AML-193 (cell line): ENCODE results near the gene PCNT.
"Not testable (repeated sequence)": the region's sequence is repeated elsewhere in the genome, so short reads cannot be mapped to it uniquely, and the experiment has no call there.

Source experiments
- DNase-seq, 2 experiments: peaks; one replicate each; lab custom pipeline; 2025; lab: John Stamatoyannopoulos, UW

The PCNT gene

DNA sequence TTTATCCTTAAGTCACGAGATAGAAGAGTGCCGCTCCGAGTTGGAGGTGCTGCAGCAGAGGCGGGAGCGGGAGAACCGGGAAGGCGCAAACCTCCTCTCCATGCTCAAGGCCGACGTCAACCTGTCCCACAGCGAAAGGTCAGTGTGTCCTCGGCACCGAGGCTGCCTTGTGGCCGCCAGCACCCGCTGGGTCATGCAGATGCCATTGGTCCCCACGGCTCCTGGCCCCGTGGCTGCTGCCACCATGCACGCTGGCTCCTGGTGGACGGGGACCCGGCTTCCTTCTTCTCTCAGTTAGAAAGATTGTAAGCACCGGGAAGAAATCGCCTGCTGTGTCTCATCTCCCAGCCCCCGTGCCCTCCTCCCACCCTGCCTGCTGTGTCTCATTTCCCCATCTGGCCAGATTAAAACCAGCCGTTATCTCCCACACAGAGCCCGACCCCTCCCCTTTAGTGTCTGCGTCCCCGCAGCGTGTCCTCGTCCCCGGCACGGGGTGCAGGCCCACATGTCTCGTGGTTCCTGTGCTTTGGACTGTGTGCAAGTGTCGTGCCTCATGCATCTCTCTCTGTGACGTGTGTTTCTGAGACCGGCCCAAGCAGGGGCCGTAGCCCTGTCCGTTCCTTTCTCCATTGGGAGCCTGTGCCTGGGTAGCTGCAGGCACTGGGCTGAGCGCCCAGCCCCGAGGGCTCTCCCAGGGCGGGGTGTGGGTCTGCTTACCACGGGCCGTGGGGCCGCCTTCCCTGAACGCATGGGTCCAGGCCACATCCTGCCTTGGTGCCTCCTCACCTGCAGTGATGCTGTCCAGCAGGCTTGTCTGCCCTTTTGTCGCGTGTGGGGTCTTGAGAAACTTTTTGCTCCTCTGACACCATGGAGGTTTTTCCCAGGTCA is 62.1 kb downstream of the PCNT start:
- DNase-seq, result no peak

DNA sequence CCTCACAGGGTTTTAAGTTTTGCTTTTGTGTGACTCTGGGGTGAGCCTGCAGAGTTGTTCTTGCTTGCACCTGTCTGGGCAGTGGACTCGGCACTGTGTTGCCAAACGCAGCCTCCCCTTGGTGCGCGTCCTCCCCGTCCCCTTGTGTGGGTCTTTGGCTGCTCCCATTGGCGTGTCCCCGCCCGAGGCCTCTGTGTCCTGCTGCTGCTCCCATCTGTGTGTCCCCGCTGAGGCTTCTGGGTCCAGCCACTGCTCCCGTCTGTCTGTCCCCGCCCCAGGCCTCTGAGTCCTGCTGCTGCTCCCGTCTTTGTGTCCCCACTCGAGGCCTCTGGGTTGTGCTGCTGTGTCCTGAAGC is 62.8 kb downstream of the PCNT start:
- no peak for DNase-seq

DNA sequence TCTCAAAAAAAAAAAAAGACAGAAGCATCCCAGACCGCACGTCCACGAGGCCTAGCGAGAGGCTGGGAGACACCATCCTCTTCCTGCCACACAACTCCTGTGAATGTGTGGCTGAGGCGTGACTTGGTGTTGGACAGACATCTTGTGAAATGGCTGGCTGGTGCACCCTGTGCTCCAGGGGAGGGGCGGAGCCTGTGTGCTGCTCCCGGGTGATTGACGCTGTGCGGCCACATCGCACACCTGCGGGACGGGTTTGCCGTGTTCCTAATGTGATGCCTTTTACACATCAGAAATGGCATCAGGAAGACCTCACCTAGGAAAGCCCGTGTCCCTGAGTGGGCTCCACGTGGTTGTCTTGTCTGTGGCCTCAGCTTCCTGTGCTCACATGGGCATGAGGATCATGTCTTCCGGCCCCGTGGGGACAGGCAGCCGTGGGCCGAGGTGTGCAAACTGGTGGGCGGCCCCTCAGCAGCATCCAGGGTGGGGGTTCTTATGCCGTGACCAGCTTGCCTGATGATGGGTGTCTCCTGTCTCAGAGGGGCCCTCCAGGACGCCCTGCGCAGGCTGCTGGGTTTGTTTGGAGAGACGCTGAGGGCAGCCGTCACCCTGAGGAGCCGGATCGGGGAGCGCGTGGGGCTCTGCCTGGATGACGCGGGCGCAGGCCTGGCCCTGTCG is 64.4 kb downstream of the PCNT start:
- no peak for DNase-seq

DNA sequence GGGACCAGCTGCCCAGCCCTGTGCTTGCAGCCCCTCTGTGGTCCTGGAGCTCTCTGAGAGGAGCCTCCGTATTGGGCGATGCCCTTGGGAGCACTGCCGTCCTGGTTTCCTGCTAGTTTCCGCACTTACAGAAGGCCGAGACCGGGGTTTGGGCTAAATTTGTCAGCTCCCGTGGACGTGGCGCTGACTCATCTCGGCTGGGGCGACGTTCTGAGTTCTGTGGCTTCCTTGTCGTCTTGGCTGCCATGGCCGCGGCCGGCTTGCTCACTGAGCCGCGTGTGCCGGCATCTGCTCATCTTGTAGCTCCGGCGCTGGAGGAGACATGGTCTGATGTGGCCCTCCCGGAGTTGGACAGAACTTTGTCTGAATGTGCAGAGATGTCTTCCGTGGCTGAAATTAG is 64.9 kb downstream of the PCNT start:
- no peak for DNase-seq

DNA sequence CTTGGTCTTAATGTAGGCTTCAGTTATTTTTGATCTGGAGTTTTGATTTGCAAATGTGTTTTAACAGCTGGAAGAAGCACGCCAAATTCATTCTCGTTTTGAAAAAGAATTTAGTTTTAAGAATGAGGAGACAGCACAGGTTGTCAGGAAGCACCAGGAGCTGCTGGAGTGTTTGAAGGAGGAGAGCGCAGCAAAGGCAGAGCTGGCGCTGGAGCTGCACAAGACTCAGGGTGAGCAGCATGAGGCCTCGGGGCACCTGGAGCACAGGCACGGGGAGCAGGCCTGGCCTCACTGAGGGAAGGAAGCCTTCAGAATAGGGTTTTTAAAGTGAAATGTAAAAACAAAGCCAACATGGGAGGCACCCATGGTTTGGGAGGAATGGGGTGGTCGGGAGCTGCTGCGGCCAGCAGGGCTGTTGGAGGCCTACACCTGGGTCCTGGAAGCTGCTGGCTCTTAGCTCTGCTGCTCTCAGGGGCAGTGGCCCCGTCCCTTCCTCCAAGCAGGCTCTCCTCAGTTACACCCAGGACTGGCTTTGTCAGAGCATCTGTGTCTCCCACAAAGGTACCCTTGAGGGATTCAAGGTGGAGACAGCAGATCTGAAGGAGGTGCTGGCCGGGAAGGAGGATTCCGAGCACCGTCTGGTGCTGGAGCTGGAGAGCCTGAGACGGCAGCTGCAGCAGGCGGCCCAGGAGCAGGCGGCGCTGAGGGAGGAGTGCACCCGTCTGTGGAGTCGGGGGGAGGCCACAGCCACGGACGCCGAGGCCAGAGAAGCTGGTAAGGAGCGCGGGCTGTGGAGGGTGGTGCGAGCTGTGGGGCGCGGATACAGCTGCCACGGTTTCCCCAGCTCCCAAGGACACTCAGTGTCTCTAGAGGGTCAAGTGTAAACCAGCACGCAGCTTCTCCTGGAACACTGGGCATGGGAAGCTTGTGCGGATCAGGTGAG is 66.9 kb downstream of the PCNT start:
- no peak for DNase-seq

DNA sequence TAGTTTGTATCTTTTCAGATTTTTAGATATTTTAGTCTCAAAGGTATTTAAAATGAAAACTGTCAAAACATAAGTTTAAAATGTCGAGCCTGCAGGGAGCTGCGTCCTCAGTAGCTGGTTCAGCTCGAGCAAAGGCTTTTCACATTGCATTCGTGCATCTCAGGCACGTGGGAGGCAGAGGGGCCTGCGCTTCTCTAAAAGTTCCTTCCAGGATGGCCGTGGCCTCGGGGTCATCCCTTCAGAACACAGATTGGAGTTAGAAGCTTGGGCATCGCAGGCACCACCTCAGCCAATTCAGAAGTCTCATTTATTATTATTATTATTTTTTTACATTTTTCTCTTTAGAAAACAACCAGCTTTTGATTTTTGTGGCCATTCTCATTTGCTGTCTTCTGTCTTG is 67.8 kb downstream of the PCNT start:
- DNase-seq, result no peak

DNA sequence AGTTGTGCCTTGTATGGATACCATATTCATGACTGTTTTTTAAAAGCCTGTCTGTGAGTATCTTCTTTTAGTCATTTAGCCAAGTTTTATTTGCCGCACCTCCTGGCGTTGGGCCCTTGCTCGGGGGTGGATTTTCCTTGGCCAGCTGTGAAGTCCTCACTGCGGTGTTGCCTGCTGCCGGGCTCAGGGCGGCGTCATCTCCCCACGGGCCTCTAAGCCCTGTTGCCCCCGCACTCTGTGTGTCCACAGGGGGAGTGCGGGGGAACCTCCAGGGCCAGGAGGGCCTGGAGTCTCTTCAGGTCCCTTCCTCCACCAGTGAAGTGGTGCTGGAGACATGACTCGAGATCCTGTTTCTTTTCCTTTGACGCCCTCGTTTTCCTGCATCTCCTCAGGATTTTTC is 69.0 kb downstream of the PCNT start:
- no peak for DNase-seq

DNA sequence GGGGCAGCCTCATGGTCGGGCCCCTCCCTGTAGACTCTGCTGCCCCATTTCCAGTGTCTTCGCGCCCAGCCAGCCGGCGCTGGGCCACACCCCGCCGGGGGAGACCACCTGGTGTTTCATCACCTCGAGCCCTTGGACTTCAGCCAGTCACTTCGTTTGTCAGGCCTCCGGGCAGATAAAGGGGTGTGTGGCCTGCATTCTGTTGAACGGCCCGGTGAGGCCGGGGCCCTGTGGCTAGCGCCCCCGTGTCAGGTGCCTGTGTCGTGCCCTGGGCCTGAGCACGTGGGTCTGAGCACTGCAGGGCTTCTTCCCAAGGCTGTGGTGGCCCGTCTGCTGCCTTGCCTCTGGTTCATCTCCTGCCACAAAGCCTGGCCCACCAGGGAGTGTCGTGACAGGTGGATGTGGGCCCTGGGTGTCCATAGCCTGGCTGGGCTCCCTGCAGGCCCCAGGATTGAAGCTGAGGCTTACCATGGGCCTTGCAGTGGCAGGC is 69.5 kb downstream of the PCNT start:
- no peak for DNase-seq

DNA sequence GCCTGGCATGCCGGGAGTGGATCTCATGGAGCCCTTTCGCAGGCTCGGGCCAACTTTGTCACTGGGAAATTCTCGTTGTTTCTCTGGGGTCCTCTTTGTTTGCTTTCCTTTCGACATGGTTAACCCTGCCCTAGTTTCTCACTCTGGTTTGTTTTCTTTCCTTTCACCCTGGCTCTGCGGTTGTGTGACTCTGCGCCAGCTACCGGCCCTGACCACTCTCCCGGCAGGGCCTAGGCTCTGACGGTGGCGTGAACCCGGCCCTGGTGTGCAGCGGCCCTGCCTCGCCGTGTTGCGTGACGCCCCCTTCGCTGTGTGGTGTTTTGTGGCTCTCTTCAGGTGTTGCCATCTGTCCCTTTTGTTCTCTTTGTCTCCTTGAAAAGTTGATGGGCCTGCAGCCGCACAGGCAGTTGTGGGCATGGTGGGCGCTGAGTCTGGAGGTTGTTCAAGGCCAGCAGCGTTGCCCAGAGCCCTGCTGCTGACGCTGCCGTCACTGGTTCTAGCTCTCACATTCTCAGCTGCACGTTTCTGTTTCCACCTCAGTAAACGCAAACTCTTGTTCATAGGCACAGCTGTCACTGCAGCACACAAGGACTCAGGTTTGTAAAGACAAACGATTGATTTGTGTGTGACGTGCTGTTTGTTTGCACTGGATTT is 70.1 kb downstream of the PCNT start:
- no peak for DNase-seq

DNA sequence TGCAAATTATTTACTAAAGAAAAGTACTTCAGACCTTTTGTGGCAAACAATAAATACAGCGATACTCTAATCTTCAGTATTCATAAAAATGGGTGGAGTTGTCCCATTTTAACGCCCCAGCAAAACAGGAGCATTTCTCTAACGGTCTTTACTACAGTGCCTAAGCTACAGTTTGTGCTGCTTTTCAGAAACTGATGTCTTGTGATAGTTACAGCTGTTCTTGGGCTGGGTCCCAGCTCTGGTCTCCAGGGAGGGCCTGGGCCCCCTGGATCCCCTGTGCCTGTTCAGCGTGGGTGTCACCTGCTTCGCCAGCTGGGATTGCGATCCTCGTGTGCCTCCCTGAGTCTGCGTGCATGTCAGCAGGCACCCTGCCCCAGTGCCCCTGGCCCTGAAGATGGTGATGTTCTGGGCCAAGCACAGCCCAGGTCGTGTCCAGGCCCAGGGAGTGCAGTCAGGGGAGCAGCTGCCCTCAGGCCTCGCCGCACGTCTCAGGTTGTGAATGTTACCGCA is 70.7 kb downstream of the PCNT start:
- DNase-seq, result no peak

DNA sequence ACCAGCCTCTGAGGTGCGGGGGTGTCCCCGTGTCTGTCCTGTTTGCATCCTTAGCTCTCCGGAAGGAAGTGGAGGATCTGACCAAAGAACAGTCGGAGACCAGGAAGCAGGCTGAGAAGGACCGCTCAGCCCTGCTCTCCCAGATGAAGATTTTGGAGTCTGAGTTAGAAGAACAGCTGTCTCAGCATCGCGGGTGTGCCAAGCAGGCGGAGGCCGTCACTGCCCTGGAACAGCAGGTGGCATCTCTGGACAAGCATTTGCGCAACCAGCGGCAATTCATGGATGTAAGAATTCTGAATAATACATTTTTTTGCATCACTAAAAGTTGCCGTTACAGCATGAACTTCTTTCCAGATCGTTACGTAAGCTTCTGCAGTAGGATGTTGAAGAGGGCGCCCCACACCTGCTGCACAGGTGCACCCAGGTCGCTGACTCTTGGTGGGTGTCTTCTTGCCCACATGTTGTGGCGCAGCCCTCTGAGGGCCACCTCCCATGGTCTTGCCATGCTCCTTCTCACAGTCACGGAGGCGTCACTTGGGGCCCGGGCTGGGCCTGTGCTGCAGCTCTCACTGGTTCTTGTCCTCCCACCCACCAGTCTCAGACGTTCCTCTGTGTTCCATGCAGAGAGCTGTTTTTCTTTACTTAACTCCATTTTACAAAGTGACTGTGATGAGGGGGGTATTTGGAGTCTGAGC is 73.4 kb downstream of the PCNT start:
- no peak for DNase-seq

DNA sequence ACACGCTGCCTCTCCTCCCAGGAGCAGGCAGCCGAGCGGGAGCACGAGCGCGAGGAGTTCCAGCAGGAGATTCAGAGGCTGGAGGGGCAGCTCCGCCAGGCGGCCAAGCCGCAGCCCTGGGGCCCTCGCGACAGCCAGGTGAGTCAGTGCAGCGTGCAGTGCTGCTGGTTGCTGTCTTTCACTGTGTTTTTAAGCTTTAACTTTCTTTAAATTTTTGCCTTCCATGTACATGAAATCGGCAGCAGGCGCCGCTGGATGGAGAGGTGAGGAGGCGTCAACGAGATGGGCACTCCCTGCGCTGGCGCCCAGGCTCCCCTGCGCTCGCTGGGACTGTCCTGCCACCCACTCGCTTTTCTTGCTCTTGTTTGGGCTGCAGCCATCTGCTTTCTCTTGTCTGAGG is 74.0 kb downstream of the PCNT start:
- DNase-seq, result no peak

DNA sequence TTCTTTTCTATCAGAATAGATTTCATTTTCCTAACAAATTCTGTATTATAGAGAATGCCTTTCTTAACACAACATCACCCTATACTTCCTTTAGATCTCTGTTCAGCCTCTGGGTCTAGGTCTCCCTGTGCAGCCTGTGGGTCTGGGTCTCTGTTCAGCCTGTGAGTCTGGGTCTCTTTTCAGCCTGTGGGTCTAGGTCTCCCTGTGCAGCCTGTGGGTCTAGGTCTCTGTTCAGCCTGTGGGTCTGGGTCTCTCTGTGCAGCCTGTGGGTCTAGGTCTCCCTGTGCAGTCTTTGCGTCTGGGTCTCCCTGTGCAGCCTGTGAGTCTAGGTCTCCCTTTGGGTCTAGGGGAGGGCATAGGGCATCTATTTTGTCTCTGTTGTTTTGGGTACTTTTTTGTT is 75.2 kb downstream of the PCNT start:
- DNase-seq, result no peak

DNA sequence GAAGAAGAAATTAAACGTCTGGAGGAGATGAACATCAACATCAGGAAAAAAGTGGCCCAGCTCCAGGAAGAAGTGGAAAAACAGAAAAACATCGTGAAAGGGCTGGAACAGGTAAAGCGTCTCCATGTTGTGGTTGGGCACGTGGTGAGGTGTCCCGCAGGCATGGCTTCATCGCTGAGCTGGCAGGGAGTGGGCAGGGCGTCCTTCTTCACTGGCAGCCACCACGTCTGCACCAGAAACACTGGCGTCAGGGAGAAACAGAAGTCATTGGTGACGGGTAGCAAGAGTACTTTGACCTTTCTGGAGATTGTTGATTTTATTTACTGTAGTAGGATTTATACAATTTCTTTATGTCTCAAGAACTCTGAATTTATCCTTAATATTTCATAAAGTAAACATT is 75.7 kb downstream of the PCNT start:
- no peak for DNase-seq

DNA sequence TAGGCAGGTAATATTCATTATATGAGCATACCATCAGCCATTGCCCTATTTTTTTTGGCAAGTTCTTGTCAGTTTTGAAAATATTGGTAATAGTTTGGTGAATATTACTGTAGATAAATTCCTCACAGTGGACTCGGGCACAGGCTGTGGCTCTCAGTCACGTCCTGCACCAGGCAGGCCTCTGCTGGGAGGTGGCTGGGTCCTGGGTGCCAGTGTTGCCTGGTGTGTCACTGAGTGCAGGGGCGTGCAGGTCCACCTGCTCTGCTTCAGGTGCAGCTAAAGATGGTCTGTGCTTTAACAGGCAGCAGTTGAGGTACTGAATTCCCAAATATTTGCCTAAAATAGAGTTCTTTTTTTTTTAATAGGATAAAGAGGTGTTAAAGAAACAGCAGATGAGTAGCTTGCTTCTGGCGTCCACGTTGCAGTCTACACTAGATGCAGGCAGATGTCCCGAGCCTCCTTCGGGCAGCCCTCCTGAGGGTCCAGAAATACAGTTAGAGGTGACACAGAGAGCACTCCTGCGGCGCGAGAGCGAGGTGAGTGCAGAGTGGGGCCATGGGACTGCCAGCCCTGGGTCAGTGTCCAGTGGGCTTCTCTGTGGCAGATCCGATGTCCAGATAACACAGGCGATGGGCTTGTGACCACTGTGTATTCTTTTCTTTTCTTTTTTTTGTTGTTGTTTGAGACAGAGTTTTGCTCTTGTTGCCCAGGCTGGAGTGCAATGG is 77.4 kb downstream of the PCNT start:
- DNase-seq, result no peak

DNA sequence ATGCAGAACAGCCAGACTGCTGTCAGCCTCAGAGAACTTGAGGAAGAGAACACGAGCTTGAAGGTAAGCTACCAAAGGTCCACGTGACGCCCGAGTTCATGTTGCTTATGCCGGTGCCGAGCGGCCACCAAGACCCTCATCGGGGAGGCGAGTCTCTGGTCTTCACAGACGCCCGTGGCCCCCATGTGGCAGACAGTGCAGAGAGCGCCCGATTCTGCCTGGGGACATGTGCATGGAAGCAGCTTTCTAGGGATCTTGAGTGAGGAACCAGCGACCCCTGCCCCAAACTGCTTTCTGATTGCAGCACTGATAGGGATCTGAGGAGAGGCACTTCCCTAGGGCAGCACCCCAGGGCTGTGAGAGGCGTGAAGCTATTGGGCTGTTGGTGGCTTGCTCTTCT is 78.5 kb downstream of the PCNT start:
- no peak for DNase-seq

DNA sequence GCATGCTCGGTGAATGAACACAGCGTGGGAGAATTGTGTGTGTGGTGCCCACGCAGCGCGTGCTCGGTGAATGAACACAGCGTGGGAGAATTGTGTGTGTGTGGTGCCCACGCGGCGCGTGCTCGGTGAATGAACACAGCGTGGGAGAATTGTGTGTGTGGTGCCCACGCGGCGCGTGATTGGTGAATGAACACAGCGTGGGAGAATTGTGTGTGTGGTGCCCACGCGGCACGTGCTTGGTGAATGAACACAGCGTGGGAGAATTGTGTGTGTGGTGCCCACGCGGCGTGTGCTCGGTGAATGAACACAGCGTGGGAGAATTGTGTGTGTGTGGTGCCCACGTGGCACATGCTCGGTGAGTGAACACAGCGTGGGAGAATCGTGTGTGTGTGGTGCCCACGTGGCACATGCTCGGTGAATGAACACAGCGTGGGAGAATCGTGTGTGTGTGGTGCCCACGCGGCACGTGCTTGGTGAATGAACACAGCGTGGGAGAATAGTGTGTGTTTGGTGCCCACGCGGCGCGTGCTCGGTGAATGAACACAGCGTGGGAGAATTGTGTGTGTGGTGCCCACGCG is 79.4 kb downstream of the PCNT start:
- DNase-seq, result not testable (repeated sequence)

DNA sequence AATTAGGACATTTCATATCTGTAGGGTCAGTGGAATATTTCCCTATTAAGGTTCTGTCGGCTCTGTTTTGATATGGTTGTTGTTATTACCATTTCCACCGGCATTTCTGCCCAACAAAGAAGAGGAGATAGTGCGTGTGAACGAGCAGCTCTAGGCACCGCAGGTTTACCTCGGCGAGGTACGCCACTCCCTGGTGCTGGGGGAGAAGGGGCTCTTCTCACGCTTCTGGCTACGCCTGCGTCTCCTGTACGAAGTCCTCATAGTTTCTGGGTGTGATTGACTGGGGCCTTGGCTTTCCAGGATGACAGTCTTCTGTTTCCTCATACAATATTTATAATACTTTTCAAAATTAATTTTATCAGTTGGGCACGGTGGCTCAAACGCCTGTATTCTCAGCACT is 80.3 kb downstream of the PCNT start:
- no peak for DNase-seq

DNA sequence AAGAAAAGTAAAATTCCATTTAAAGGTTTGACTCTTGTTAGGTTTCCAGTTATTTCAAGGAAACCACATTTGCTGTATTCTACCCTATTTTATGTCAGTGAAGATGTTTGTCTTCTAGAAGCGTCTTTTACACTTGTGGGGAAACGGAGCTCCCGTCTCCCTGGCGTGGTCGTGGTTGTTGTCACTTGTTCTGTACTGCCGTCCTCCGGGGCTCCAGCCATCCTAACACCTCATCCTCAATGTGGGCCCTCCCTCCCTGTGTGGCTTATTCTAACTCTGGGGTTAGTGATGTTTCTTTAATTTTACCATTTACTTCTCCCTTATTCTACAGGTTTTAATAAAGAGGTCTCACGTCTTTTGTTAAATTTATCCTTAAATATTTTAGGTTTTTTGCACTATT is 82.0 kb downstream of the PCNT start:
- DNase-seq, result no peak
